Muscle layer of duodenum (tissue), 2 donors: ENCODE measurements around the gene RUSF1.

Experiments used
- H3K27ac ChIP-seq: one replicate; pipeline ENCODE4 v1.7.0; 2013; ENCODE audit warnings: mild to moderate bottlenecking, low read length
- H3K27me3 ChIP-seq: one replicate; pipeline ENCODE4 v1.7.0; 2013; ENCODE audit warnings: low read depth, mild to moderate bottlenecking, control low read depth, low read length
- H3K36me3 ChIP-seq, 2 donors: one replicate each; pipeline ENCODE4 v1.7.0; 2013; ENCODE audit warnings: low read length in 2 of 2, control low read depth in 1 of 2, mild to moderate bottlenecking in 1 of 2; ENCODE audit not compliant: insufficient read depth in 2 of 2, control insufficient read depth in 1 of 2
- H3K4me1 ChIP-seq, 2 donors: one replicate each; pipeline ENCODE4 v1.7.0; 2013; ENCODE audit warnings: low read length in 2 of 2, mild to moderate bottlenecking in 2 of 2, control low read depth in 1 of 2, moderate library complexity in 1 of 2; ENCODE audit not compliant: insufficient read depth in 2 of 2, control insufficient read depth in 1 of 2
- H3K4me3 ChIP-seq, 2 donors: one replicate each; pipeline ENCODE4 v1.7.0; 2013; ENCODE audit warnings: low read length in 2 of 2, low read depth in 1 of 2, mild to moderate bottlenecking in 1 of 2
- H3K9me3 ChIP-seq, 2 donors: one replicate each; pipeline ENCODE4 v1.7.0; 2013; ENCODE audit warnings: low read length in 2 of 2, control low read depth in 1 of 2, mild to moderate bottlenecking in 1 of 2; ENCODE audit not compliant: control insufficient read depth in 1 of 2
- donor health status: healthy.

Gene RUSF1

GRCh38 chr16:31474773-31475738 is 33.1 kb downstream of the RUSF1 start:
- H3K9me3 ChIP-seq, result no peaks in the 10 kb centered on the region
- H3K27ac ChIP-seq, result no peak overlapping the region
- H3K4me3 ChIP-seq, result no peak overlapping the region
- peaks cover 12 to 48% of the 10 kb centered on the region in 2 donors for H3K36me3 ChIP-seq
- H3K27me3 ChIP-seq, result no peaks in the 10 kb centered on the region
- H3K4me1 ChIP-seq, result peaks cover 0 to 45% of the 10 kb centered on the region in 2 donors

- H3K9me3 ChIP-seq, result no peaks in the 10 kb centered on the region
- no peaks in the 10 kb centered on the region for H3K27me3 ChIP-seq
- no peak overlapping the region for H3K27ac ChIP-seq
- H3K4me3 ChIP-seq, result no peak overlapping the region
- H3K4me1 ChIP-seq, result peaks cover 0 to 45% of the 10 kb centered on the region in 2 donors
- peaks cover 12 to 48% of the 10 kb centered on the region in 2 donors for H3K36me3 ChIP-seq
These were observed 33.9 kb downstream of the RUSF1 start for GRCh38 chr16:31474173-31474714.

- Histone ChIP-seq H3K27me3 (no peaks in the 10 kb centered on the region), H3K9me3 (no peaks in the 10 kb centered on the region), H3K4me3 (peak overlapping the region; percentile 74 to 88), H3K36me3 (peaks cover 12 to 48% of the 10 kb centered on the region in 2 donors), H3K4me1 (peaks cover 0 to 45% of the 10 kb centered on the region in 2 donors), H3K27ac (peak overlapping the region; percentile 91)
These were observed 34.8 kb downstream of the RUSF1 start for GRCh38 chr16:31473264-31473984.

- Histone ChIP-seq H3K4me3 (peak overlapping the region; percentile 74 to 88), H3K27ac (peak overlapping the region; percentile 91), H3K4me1 (peaks cover 0 to 44% of the 10 kb centered on the region in 2 donors), H3K36me3 (peaks cover 12 to 43% of the 10 kb centered on the region in 2 donors), H3K9me3 (no peaks in the 10 kb centered on the region), H3K27me3 (no peaks in the 10 kb centered on the region)
These were observed 35.4 kb downstream of the RUSF1 start for GRCh38 chr16:31472709-31473203.

GRCh38 chr16:31471875-31472708 is 36.1 kb downstream of the RUSF1 start, which contains the start of gene TGFB1I1:
TGFB1I1 (plus strand) TSS chr16:31472152; CDS start chr16:31472189, 37 bp downstream.
- Histone ChIP-seq H3K4me1 (peaks cover 0 to 39% of the 10 kb centered on the region in 2 donors), H3K27me3 (no peaks in the 10 kb centered on the region), H3K9me3 (no peaks in the 10 kb centered on the region), H3K27ac (peak within 1 kb of the TSS; percentile 91), H3K4me3 (peak within 1 kb of the TSS; percentile 74 to 88), H3K36me3 (peaks cover 12 to 37% of the 10 kb centered on the region in 2 donors)

GRCh38 chr16:31471241-31471874 is 36.8 kb downstream of the RUSF1 start:
- Histone ChIP-seq H3K36me3 (peaks cover 14 to 39% of the 10 kb centered on the region in 2 donors), H3K4me3 (peak overlapping the region; percentile 67 to 88), H3K9me3 (no peaks in the 10 kb centered on the region), H3K27me3 (no peaks in the 10 kb centered on the region), H3K4me1 (peaks cover 0 to 35% of the 10 kb centered on the region in 2 donors), H3K27ac (peak overlapping the region; percentile 76)

GRCh38 chr16:31470615-31471014 is 37.6 kb downstream of the RUSF1 start:
- Histone ChIP-seq H3K4me3 (peak overlapping the region in 1 of 2 donors; percentile 88), H3K27me3 (no peaks in the 10 kb centered on the region), H3K36me3 (peaks cover 14 to 40% of the 10 kb centered on the region in 2 donors), H3K4me1 (peaks cover 0 to 28% of the 10 kb centered on the region in 2 donors), H3K27ac (peak overlapping the region; percentile 76), H3K9me3 (no peaks in the 10 kb centered on the region)

- no peaks in the 10 kb centered on the region for H3K27me3 ChIP-seq
These were observed 40.3 kb downstream of the RUSF1 start for GRCh38 chr16:31467858-31468257.

GRCh38 chr16:31467151-31467773 is 40.9 kb downstream of the RUSF1 start:
- Histone ChIP-seq H3K4me3 (no peak overlapping the region), H3K36me3 (peaks cover 9 to 43% of the 10 kb centered on the region in 2 donors), H3K27ac (no peak overlapping the region), H3K9me3 (no peaks in the 10 kb centered on the region), H3K27me3 (no peaks in the 10 kb centered on the region), H3K4me1 (peaks cover 0 to 5% of the 10 kb centered on the region in 2 donors)

More at GRCh38 chr16:31467858-31468257, 40.3 kb downstream of the RUSF1 start:
- Histone ChIP-seq H3K4me3 (no peak overlapping the region), H3K4me1 (peaks cover 0 to 5% of the 10 kb centered on the region in 2 donors), H3K36me3 (peaks cover 9 to 37% of the 10 kb centered on the region in 2 donors), H3K27ac (no peak overlapping the region), H3K9me3 (no peaks in the 10 kb centered on the region)
